OCI-LY7 (cell line): ENCODE results near the gene TMEM184B. TPM values are rescaled to one million over a fixed set of nuclear protein-coding genes. Genes with fewer than 3 reads are reported as not detected.

Experiments used
- BruUV-seq: library from RNA; stranded (reverse); fragments of 400-500 nt; replicated peaks from 2 replicates; lab custom pipeline; 2021; lab: Mats Ljungman, UMichigan
- CTCF ChIA-PET: fragments of 300-600 bp; sonication (Branson Sonifier 250); formaldehyde crosslinking; loops from one replicate; lab custom pipeline; 2022; ENCODE audit warnings: antibody characterized with exemption; ENCODE audit not compliant: unreplicated experiment; lab: Charles Lee
- POLR2A ChIA-PET: fragments of 300-600 bp; sonication (Branson Sonifier 250); formaldehyde crosslinking; loops from one replicate; lab custom pipeline; 2022; ENCODE audit warnings: antibody characterized with exemption; lab: Charles Lee
- DNase-seq: peaks from one replicate; pipeline ENCODE4 v3.0.0-alpha.2; 2015; ENCODE audit warnings: low spot score
- H2AFZ ChIP-seq: fragments of 200-600 bp; sonication (generic), shearing (Covaris generic); 2 replicates; pipeline ENCODE4 v1.6.1; 2014; ENCODE audit warnings: mild to moderate bottlenecking, antibody characterized with exemption, low read length, moderate library complexity
- H3K27ac ChIP-seq: fragments of 200-600 bp; sonication (generic); 2 replicates; pipeline ENCODE4 v1.5.1; 2014; ENCODE audit warnings: mixed run types, low read depth, mild to moderate bottlenecking, moderate library complexity, low read length, inconsistent platforms; ENCODE audit not compliant: poor library complexity, severe bottlenecking
- H3K36me3 ChIP-seq: fragments of 200-600 bp; sonication (generic); 2 replicates; pipeline ENCODE4 v1.6.1; 2014; ENCODE audit warnings: mild to moderate bottlenecking, antibody characterized with exemption, low read length, moderate library complexity, mixed read lengths; ENCODE audit not compliant: insufficient read depth
- H3K4me1 ChIP-seq: fragments of 200-600 bp; sonication (generic); 2 replicates; pipeline ENCODE4 v1.5.1; 2014; ENCODE audit warnings: mild to moderate bottlenecking, low read length; ENCODE audit not compliant: insufficient read depth, poor library complexity, severe bottlenecking
- H3K4me2 ChIP-seq: fragments of 200-600 bp; sonication (generic); 2 replicates; pipeline ENCODE4 v1.6.1; 2014; ENCODE audit warnings: mild to moderate bottlenecking, low read length
- H3K4me3 ChIP-seq: fragments of 200-600 bp; sonication (generic); 2 replicates; pipeline ENCODE4 v1.5.1; 2014; ENCODE audit warnings: mild to moderate bottlenecking, low read depth, low read length; ENCODE audit not compliant: poor library complexity, severe bottlenecking
- H3K79me2 ChIP-seq: fragments of 200-600 bp; sonication (generic); 2 replicates; pipeline ENCODE4 v1.6.1; 2016; ENCODE audit warnings: low read depth, mild to moderate bottlenecking, low read length, moderate library complexity, mixed read lengths; ENCODE audit not compliant: insufficient read depth
- H3K9me2 ChIP-seq: fragments of 200-600 bp; sonication (generic); 2 replicates; pipeline ENCODE4 v1.6.1; 2016; ENCODE audit warnings: mild to moderate bottlenecking, low read length, mixed read lengths; ENCODE audit not compliant: insufficient read depth
- H3K9me3 ChIP-seq: fragments of 200-600 bp; sonication (generic); 2 replicates; pipeline ENCODE4 v1.6.1; 2014; ENCODE audit warnings: mild to moderate bottlenecking, mixed run types, low read length, mixed read lengths
- H4K20me1 ChIP-seq: fragments of 200-600 bp; sonication (generic); 2 replicates; pipeline ENCODE4 v1.6.1; 2014; ENCODE audit warnings: mild to moderate bottlenecking, antibody characterized with exemption, low read length, moderate library complexity, mixed read lengths; ENCODE audit not compliant: insufficient read depth
- EZH2phosphoT487 ChIP-seq: fragments of 200-600 bp; sonication (generic); IDR thresholded peaks from 2 replicates; pipeline ENCODE4 v1.6.1; 2018; ENCODE audit warnings: low read depth, borderline replicate concordance, mild to moderate bottlenecking, mixed run types, antibody characterized with exemption, low read length, moderate library complexity, mixed read lengths
- intact Hi-C: fragments of 100-400 bp; cut with micrococcal nuclease; formaldehyde crosslinking; loops from one replicate; pipeline ENCODE4 v1.10.0; 2022; ENCODE audit not compliant: unreplicated experiment
- total RNA-seq, 2 experiments: library from RNA; depleted of rRNA in 1 of 2; stranded (reverse); fragments of >200 nt in 1 of 2; shearing (Covaris generic) in 1 of 2; gene quantifications; 2 replicates each; pipeline ENCODE4 v1.2.3, GENCODE V29; 2014 to 2022
- TF ChIP-seq, protein P1 (sequence below): fragments of 200-600 bp; sonication (generic); conservative IDR thresholded peaks from 2 replicates; pipeline ENCODE4 v1.5.1; 2014; ENCODE audit warnings: mild to moderate bottlenecking, antibody characterized with exemption, low read length, moderate library complexity, mixed read lengths

The TMEM184B gene
- total RNA-seq, 2 experiments from 2014 or later = 19.1 to 50.2 TPM

GRCh38 chr22:38294193-38294592 is 21.4 kb upstream of the TMEM184B start:
- Histone ChIP-seq H3K4me2 (no peak overlapping the region), H3K4me1 (peaks cover 21% of the 10 kb centered on the region), H3K4me3 (no peak overlapping the region), H3K9me3 (no peaks in the 10 kb centered on the region), H3K79me2 (no peaks in the 10 kb centered on the region), H4K20me1 (no peaks in the 10 kb centered on the region), H3K36me3 (peaks cover 90% of the 10 kb centered on the region), H3K27ac (no peak overlapping the region), H3K9me2 (no peaks in the 10 kb centered on the region), H2AFZ (no peak overlapping the region)
- intact Hi-C loops = no loop called here
- DNase-seq = no peak
- CTCF ChIA-PET = no interaction called here
- POLR2A ChIA-PET = no interaction called here
- TF ChIP-seq, protein P1, sequence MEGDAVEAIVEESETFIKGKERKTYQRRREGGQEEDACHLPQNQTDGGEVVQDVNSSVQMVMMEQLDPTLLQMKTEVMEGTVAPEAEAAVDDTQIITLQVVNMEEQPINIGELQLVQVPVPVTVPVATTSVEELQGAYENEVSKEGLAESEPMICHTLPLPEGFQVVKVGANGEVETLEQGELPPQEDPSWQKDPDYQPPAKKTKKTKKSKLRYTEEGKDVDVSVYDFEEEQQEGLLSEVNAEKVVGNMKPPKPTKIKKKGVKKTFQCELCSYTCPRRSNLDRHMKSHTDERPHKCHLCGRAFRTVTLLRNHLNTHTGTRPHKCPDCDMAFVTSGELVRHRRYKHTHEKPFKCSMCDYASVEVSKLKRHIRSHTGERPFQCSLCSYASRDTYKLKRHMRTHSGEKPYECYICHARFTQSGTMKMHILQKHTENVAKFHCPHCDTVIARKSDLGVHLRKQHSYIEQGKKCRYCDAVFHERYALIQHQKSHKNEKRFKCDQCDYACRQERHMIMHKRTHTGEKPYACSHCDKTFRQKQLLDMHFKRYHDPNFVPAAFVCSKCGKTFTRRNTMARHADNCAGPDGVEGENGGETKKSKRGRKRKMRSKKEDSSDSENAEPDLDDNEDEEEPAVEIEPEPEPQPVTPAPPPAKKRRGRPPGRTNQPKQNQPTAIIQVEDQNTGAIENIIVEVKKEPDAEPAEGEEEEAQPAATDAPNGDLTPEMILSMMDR = no peak
- TF ChIP-seq EZH2phosphoT487 = no peak
- no TSS peak for BruUV-seq

GRCh38 chr22:38292694-38293093 is 19.9 kb upstream of the TMEM184B start:
- Histone ChIP-seq H3K9me2 (no peaks in the 10 kb centered on the region), H3K4me2 (no peak overlapping the region), H3K79me2 (no peaks in the 10 kb centered on the region), H3K4me3 (no peak overlapping the region), H4K20me1 (no peaks in the 10 kb centered on the region), H3K4me1 (peaks cover 22% of the 10 kb centered on the region), H3K9me3 (no peaks in the 10 kb centered on the region), H3K36me3 (peaks cover 80% of the 10 kb centered on the region), H3K27ac (no peak overlapping the region), H2AFZ (no peak overlapping the region)
- ChIA-PET CTCF (no interaction called here), POLR2A (no interaction called here)
- BruUV-seq = no TSS peak
- TF ChIP-seq, protein P1 = no peak
- no peak for TF ChIP-seq EZH2phosphoT487
- no peak for DNase-seq
- intact Hi-C loops = no loop called here

DNA sequence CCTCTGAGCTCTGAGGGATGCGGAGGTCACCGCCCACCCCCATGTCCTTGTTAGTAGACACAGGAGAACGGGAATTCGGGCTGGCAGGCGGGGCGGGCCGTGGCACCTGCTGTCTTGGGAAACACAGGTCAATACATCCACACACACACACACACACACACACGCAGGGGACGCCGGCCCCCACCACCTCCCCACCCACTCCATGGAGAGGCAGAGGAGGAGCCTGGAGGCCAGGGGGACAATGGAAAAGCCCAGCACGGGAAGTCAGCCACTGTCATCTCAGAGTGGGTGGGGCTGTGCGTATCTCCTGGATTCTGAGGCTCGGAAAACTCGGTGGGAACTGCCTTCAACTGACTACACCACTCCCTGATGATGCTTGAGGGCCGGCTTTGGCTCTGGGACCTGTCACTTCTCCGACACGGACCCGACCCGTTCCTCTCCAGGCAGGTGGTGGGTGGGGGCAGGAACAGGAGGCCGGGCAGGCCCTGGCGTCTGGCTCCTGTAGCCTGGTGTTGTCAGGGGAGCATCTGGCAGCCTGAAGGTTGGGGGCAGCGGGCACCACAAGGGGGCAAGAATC is 18.5 kb upstream of the TMEM184B start:
- BruUV-seq = no TSS peak
- H2AFZ ChIP-seq = no peak overlapping the region
- peaks cover 66% of the 10 kb centered on the region for H3K36me3 ChIP-seq
- CTCF ChIA-PET = no interaction called here
- no peak overlapping the region for H3K4me2 ChIP-seq
- TF ChIP-seq, protein P1 = 0 out of 2 replicates have a peak, but pooled peaks have one; percentile 27
- TF ChIP-seq EZH2phosphoT487 = no peak
- POLR2A ChIA-PET = no interaction called here
- DNase-seq = no peak
- peak overlapping the region; percentile 35 for H3K27ac ChIP-seq
- no peaks in the 10 kb centered on the region for H3K9me2 ChIP-seq
- no peaks in the 10 kb centered on the region for H3K9me3 ChIP-seq
- no peak overlapping the region for H3K4me3 ChIP-seq
- intact Hi-C loops = no loop called here
- H3K4me1 ChIP-seq = peaks cover 22% of the 10 kb centered on the region
- no peaks in the 10 kb centered on the region for H3K79me2 ChIP-seq
- no peaks in the 10 kb centered on the region for H4K20me1 ChIP-seq
